Ovary (tissue), 9 donors: ENCODE data around the gene TIMP1. TPM values are rescaled to one million over a fixed set of nuclear protein-coding genes. Genes with fewer than 3 reads are reported as not detected.

Experiments used
- DNase-seq, 5 donors: peaks; one replicate each; pipeline ENCODE4 v3.0.0-alpha.2; 2019 to 2020
- H3K27ac ChIP-seq, 2 donors: fragments of 200-600 bp; one replicate each; pipeline versions ENCODE4 v1.5.1 to v1.8.0; 2019 to 2022
- H3K27me3 ChIP-seq: fragments of 200-600 bp; one replicate; pipeline ENCODE4 v1.8.0; 2022
- H3K36me3 ChIP-seq: fragments of 200-600 bp; sonication (generic); one replicate; pipeline ENCODE4 v1.5.1; 2019
- H3K4me1 ChIP-seq: one replicate; pipeline ENCODE4 v1.8.1; 2013; ENCODE audit warnings: mild to moderate bottlenecking, moderate library complexity; ENCODE audit not compliant: insufficient read depth
- H3K4me3 ChIP-seq: fragments of 200-600 bp; sonication (generic); one replicate; pipeline ENCODE4 v1.5.1; 2017
- H3K9me3 ChIP-seq, 2 donors: fragments of 200-600 bp in 1 of 2; sonication (generic) in 1 of 2; one replicate each; pipeline versions ENCODE4 v1.5.1 to v1.8.1; 2013 to 2019; ENCODE audit warnings: mild to moderate bottlenecking in 1 of 2, moderate library complexity in 1 of 2
- EP300 ChIP-seq: sonication (generic); formaldehyde crosslinking; IDR thresholded peaks from one replicate; pipeline ENCODE4 v1.6.1; 2017; ENCODE audit warnings: antibody characterized with exemption
- POLR2A ChIP-seq: fragments of 450-650 bp; IDR thresholded peaks from one replicate; pipeline ENCODE4 v1.6.1; 2017; ENCODE audit warnings: antibody characterized with exemption, mild to moderate bottlenecking, moderate library complexity
- WGBS, 3 donors: extraction: QIAGEN DNeasy Blood & Tissue Kit in 1 of 3; methylation state at CpG; one replicate each; pipeline versions ENCODE4 v1.1.5 to v1.1.7; 2013 to 2017; 5-methylcytosine and 5-hydroxymethylcytosine counted together
- intact Hi-C, 4 donors: fragments of 100-400 bp; cut with DNase I; formaldehyde crosslinking; loops; one replicate each; pipeline versions ENCODE4 v1.11.0 to v1.15.1; 2022 to 2023
- polyA plus RNA-seq, 2 donors: library from polyadenylated mRNA; stranded (reverse); fragments of 200-250 nt in 1 of 2; fragments of 350-450 nt in 1 of 2; fragmentation: Illumina TruSeq in 1 of 2; extraction: RNeasy Lipid Tissue Mini Kit (QIAGEN cat#74804) in 1 of 2; gene quantifications; one replicate each; pipeline ENCODE4 v1.2.3, GENCODE V29; 2013 to 2014
- total RNA-seq, 7 donors: library from RNA; depleted of rRNA in 2 of 7; stranded (reverse); fragments of >200 nt in 2 of 7; fragmentation: NEBNext Ultra II Directional in 3 of 7; extraction: Animal tissue kit (Norgen Biotek cat#: 25700) in 3 of 7; gene quantifications; one replicate each; pipeline versions ENCODE4 v1.1.0 to v1.2.4, GENCODE V29; 2016 to 2023
- TF ChIP-seq, protein P1 (sequence below), 3 donors: fragments of 450-650 bp in 2 of 3; fragments of 200-600 bp in 1 of 3; IDR thresholded peaks; one replicate each; pipeline versions ENCODE4 v1.5.1 to v1.8.0; 2016 to 2022; ENCODE audit warnings: antibody characterized with exemption in 3 of 3, mild to moderate bottlenecking in 1 of 3
- donor health status: DM: no; HTN: no; CAD: no; lungs with moderate emphysema.
- donor health status: DM: no; HTN: no; CAD: no.
- donor health status: Bipolar disorder and iron deficiency.
- donor health status: DM: yes; HTN: yes; CAD: no.
- donor health status: DM: no; HTN: no; CAD: no.
- donor health status: DM: yes; HTN: yes; CAD: no.

Gene TIMP1
- total and polyA plus RNA-seq, 9 donors = 247 to 1,380 (median 617) TPM

DNA sequence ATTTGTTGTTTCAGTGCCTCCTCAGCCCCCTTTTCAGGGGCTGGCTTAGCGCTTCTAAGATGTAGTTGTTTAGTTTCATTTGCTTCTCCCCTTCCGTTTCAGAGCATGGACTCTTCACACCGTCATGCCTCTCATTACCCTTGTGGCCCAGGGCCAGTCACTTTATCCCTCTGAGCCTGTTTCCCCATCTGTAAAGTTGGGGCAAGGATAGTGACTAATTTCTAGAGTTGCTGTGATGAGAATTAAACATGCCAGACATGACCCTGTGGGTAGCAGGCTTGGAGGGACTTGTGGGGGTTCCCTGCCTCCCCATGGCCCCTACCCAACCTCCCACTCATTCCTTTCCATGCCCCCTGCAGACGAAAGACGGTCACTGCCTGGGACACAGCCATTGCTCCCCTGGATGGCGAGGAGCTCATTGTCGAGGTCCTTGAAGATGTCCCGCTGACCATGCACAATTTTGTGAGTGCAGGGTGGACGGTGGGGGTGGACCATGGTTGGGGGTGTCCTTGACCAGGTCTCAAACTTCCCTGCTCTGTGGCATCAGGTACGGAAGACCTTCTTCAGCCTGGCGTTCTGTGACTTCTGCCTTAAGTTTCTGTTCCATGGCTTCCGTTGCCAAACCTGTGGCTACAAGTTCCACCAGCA, 17.7 kb upstream of the TIMP1 start:
- intact Hi-C loops = no loop called here
- TF ChIP-seq, protein P1, sequence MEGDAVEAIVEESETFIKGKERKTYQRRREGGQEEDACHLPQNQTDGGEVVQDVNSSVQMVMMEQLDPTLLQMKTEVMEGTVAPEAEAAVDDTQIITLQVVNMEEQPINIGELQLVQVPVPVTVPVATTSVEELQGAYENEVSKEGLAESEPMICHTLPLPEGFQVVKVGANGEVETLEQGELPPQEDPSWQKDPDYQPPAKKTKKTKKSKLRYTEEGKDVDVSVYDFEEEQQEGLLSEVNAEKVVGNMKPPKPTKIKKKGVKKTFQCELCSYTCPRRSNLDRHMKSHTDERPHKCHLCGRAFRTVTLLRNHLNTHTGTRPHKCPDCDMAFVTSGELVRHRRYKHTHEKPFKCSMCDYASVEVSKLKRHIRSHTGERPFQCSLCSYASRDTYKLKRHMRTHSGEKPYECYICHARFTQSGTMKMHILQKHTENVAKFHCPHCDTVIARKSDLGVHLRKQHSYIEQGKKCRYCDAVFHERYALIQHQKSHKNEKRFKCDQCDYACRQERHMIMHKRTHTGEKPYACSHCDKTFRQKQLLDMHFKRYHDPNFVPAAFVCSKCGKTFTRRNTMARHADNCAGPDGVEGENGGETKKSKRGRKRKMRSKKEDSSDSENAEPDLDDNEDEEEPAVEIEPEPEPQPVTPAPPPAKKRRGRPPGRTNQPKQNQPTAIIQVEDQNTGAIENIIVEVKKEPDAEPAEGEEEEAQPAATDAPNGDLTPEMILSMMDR (IDR thresholded peaks at IDR 0.05) = no peak
- TF ChIP-seq POLR2A = no peak
- TF ChIP-seq EP300 = no peak
- Histone ChIP-seq H3K4me1 (no peaks in the 10 kb centered on the region), H3K27ac (no peak overlapping the region), H3K27me3 (no peaks in the 10 kb centered on the region), H3K36me3 (no peaks in the 10 kb centered on the region), H3K4me3 (no peak overlapping the region), H3K9me3 (no peaks in the 10 kb centered on the region)
- DNase-seq = no peak
- WGBS, 3 donors = 69 to 70% (median 69%) methylated on average over 12 of the region's 12 CpGs

DNA sequence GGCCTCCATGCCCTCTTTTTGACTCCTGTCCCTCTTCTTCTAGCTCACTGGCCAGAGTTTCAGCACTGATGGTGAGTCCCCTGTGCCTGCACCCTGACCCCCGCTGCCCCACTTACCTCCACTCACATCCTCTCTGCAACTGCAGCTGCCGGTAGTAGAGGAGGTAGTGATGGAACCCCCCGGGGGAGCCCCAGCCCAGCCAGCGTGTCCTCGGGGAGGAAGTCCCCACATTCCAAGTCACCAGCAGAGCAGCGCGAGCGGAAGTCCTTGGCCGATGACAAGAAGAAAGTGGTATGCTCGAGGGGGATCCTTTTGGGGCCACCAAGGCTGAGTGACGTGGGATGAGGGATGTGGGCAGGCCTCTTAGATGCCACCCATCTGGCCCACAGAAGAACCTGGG, 15.4 kb upstream of the TIMP1 start:
- H3K36me3 ChIP-seq = no peaks in the 10 kb centered on the region

DNA sequence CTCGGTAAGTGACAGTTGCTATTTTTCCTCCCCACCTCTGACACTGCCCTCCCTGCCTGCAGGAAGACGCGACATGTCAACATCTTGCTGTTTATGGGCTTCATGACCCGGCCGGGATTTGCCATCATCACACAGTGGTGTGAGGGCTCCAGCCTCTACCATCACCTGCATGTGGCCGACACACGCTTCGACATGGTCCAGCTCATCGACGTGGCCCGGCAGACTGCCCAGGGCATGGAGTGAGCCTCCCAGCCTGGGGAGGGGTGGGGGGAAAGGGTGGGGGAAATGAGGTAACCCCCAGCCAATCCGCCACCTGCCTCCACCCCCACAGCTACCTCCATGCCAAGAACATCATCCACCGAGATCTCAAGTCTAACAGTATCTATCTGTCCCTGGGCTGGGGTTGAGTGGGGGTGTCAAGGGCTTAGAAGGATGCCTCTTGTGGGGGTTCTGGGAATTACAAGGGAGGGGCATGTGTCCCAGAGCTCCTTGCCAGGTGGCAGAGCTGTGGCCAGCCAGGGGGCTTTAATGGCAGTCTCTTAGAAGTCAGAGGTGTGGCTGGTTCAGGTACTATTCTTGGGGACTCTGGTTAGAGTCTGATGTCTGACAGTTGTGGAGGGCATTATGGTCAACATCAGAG, 13.5 kb upstream of the TIMP1 start:
- H3K36me3 ChIP-seq = no peaks in the 10 kb centered on the region
- no peaks in the 10 kb centered on the region for H3K27me3 ChIP-seq
- intact Hi-C loops = no loop called here
- WGBS, 3 donors = 90 to 92% (median 91%) methylated on average over 13 of the region's 13 CpGs
- H3K4me3 ChIP-seq = no peak overlapping the region
- no peak overlapping the region for H3K27ac ChIP-seq
- no peaks in the 10 kb centered on the region for H3K9me3 ChIP-seq
- TF ChIP-seq, protein P1 (IDR thresholded peaks at IDR 0.05) = no peak
- TF ChIP-seq EP300 = no peak
- TF ChIP-seq POLR2A = no peak
- H3K4me1 ChIP-seq = peaks cover 5% of the 10 kb centered on the region
- DNase-seq = no peak

More for the DNA sequence above, 15.4 kb upstream of the TIMP1 start:
- no peak overlapping the region for H3K27ac ChIP-seq
- 83 to 88% (median 86%) methylated on average over 11 of the region's 11 CpGs for WGBS, 3 donors
- H3K9me3 ChIP-seq = no peaks in the 10 kb centered on the region
- no peaks in the 10 kb centered on the region for H3K4me1 ChIP-seq
- TF ChIP-seq, protein P1 (IDR thresholded peaks at IDR 0.05) = no peak
- TF ChIP-seq EP300 (no peak), POLR2A (no peak)
- intact Hi-C loops = no loop called here
- no peak overlapping the region for H3K4me3 ChIP-seq
- DNase-seq = no peak
- H3K27me3 ChIP-seq = no peaks in the 10 kb centered on the region

DNA sequence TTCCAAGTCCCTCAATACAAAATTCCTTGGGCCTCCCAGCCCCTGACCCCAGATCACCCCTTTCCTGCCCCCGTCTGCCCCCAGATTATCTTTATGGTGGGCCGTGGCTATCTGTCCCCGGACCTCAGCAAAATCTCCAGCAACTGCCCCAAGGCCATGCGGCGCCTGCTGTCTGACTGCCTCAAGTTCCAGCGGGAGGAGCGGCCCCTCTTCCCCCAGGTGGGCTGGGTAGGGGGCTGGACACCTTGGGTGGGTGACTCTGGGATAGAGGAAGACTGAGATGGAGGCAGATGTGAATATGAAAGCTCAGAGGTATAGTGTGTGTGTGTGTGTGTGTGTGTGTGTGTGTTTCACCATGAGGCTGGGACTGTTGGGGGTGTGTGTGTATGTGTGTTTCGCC, 11.4 kb upstream of the TIMP1 start:
- no peak for DNase-seq
- WGBS, 3 donors = 78 to 82% (median 80%) methylated on average over 8 of the region's 8 CpGs
- Histone ChIP-seq H3K36me3 (no peaks in the 10 kb centered on the region), H3K9me3 (no peaks in the 10 kb centered on the region), H3K27me3 (no peaks in the 10 kb centered on the region), H3K27ac (no peak overlapping the region), H3K4me3 (no peak overlapping the region), H3K4me1 (peaks cover 5% of the 10 kb centered on the region)
- intact Hi-C loops = loop anchor here in 2 of 4 donors (10.0 kb wide), 2 partner anchors 56 to 74 kb away; no protein-coding TSS in a partner anchor
- no peak for TF ChIP-seq EP300
- TF ChIP-seq, protein P1 (IDR thresholded peaks at IDR 0.05) = no peak
- TF ChIP-seq POLR2A = no peak
